Endothelial cell of umbilical vein (primary cell): Measurements from ENCODE around the gene TMEM129. TPM values are rescaled to one million over a fixed set of nuclear protein-coding genes. Genes with fewer than 3 reads are reported as not detected.

Source experiments
- BruUV-seq: library from RNA; stranded (reverse); fragments of 400-500 nt; replicated peaks from 2 replicates; lab custom pipeline; 2021; lab: Mats Ljungman, UMichigan
- CTCF ChIA-PET: fragments of 300-600, 350-600 bp; sonication (Branson Sonifier 250); formaldehyde crosslinking; loops from one replicate; lab custom pipeline; 2021; ENCODE audit warnings: antibody characterized with exemption, inconsistent platforms; lab: Charles Lee
- POLR2A ChIA-PET: fragments of 300-600, 350-600 bp; sonication (Branson Sonifier 250); formaldehyde crosslinking; loops from one replicate; lab custom pipeline; 2021; ENCODE audit warnings: antibody characterized with exemption, inconsistent platforms; lab: Charles Lee
- DNase-seq: peaks from one replicate; pipeline ENCODE4 v3.0.0-alpha.2; 2011; ENCODE audit warnings: low read depth, low spot score
- FAIRE-seq: peaks from 2 replicates; lab custom pipeline; 2011; peaks lifted over from hg19 to GRCh38; lab: Jason Lieb, UNC
- H2AFZ ChIP-seq: 2 replicates; pipeline ENCODE4 v1.6.0; 2012; ENCODE audit warnings: low read depth, low read length, control low read depth, inconsistent platforms
- H3K27ac ChIP-seq: 2 replicates; pipeline ENCODE4 v1.5.1; 2011; ENCODE audit warnings: low read depth, mild to moderate bottlenecking, control low read depth, low read length, moderate library complexity; ENCODE audit not compliant: insufficient read depth
- H3K27me3 ChIP-seq, 2 experiments: 2 replicates each; pipeline versions ENCODE4 v1.6.0 to v1.6.1; 2011; ENCODE audit warnings: low read length in 2 of 2, mixed read lengths in 1 of 2; ENCODE audit not compliant: control insufficient read depth in 2 of 2, insufficient read depth in 2 of 2
- H3K36me3 ChIP-seq, 2 experiments: 2 replicates in 1 of 2; 3 replicates in 1 of 2; pipeline ENCODE4 v1.5.1; 2011; ENCODE audit warnings: low read length in 2 of 2, mild to moderate bottlenecking in 1 of 2, moderate library complexity in 1 of 2; ENCODE audit not compliant: control insufficient read depth in 2 of 2, insufficient read depth in 2 of 2; ENCODE audit errors: extremely low read depth in 1 of 2
- H3K4me1 ChIP-seq: 3 replicates; pipeline ENCODE4 v1.5.1; 2011; ENCODE audit warnings: mild to moderate bottlenecking, low read length; ENCODE audit not compliant: control insufficient read depth, insufficient read depth; ENCODE audit errors: extremely low read depth
- H3K4me2 ChIP-seq: 2 replicates; pipeline ENCODE4 v1.6.1; 2011; ENCODE audit warnings: low read length, control low read depth, mixed read lengths; ENCODE audit not compliant: insufficient read depth
- H3K4me3 ChIP-seq, 3 experiments: fragments of 200-600 bp in 1 of 3; sonication (generic), shearing (Covaris generic) in 1 of 3; replicated peaks in 1 of 3; 2 replicates each; pipeline ENCODE4 v1.5.1; 2011 to 2016; ENCODE audit warnings: control low read depth in 3 of 3, low read length in 3 of 3, mild to moderate bottlenecking in 2 of 3, inconsistent platforms in 1 of 3, low read depth in 1 of 3, moderate library complexity in 1 of 3; ENCODE audit not compliant: insufficient read depth in 1 of 3
- H3K79me2 ChIP-seq: 2 replicates; pipeline ENCODE4 v1.6.0; 2012; ENCODE audit warnings: low read length, inconsistent platforms; ENCODE audit not compliant: control insufficient read depth, insufficient read depth
- H3K9ac ChIP-seq: replicated peaks from 2 replicates; pipeline ENCODE3; 2011; ENCODE audit warnings: low read length, control low read depth; ENCODE audit not compliant: insufficient read depth; ENCODE audit errors: extremely low read depth
- H3K9me1 ChIP-seq: replicated peaks from 3 replicates; pipeline ENCODE4 v1.6.0; 2011; ENCODE audit warnings: mild to moderate bottlenecking, low read length; ENCODE audit not compliant: control insufficient read depth, insufficient read depth; ENCODE audit errors: extremely low read depth
- H3K9me3 ChIP-seq: replicated peaks from 2 replicates; pipeline ENCODE4 v1.5.1; 2012; ENCODE audit warnings: low read length, inconsistent platforms; ENCODE audit not compliant: control insufficient read depth, insufficient read depth
- H4K20me1 ChIP-seq: replicated peaks from 2 replicates; pipeline ENCODE3; 2011; ENCODE audit warnings: mild to moderate bottlenecking, low read length; ENCODE audit not compliant: control insufficient read depth, insufficient read depth; ENCODE audit errors: extremely low read depth
- CTCF ChIP-seq, 2 donors: IDR thresholded peaks; 1 replicate in 1 of 2; 2 replicates in 1 of 2; pipeline ENCODE4 v1.5.1; 2011; ENCODE audit warnings: low read length in 2 of 2, mild to moderate bottlenecking in 2 of 2, moderate library complexity in 2 of 2, control low read depth in 1 of 2, inconsistent platforms in 1 of 2, low read depth in 1 of 2; ENCODE audit not compliant: insufficient read depth in 1 of 2; ENCODE audit errors: extremely low read depth in 1 of 2
- EZH2 ChIP-seq: IDR thresholded peaks from 2 replicates; pipeline ENCODE4 v1.6.1; 2012; ENCODE audit warnings: borderline replicate concordance, low read depth, mild to moderate bottlenecking, moderate library complexity, low read length, inconsistent platforms; ENCODE audit not compliant: severe bottlenecking
- FOS ChIP-seq: IDR thresholded peaks from 2 replicates; pipeline ENCODE4 v1.6.1; 2011; ENCODE audit warnings: mild to moderate bottlenecking, low read length, moderate library complexity, borderline replicate concordance; ENCODE audit not compliant: insufficient read depth
- GATA2 ChIP-seq: IDR thresholded peaks from 2 replicates; pipeline ENCODE4 v1.7.0; 2011; ENCODE audit warnings: low read depth, mild to moderate bottlenecking, moderate library complexity, mixed read lengths, low read length; ENCODE audit not compliant: insufficient read length, insufficient read depth
- JUN ChIP-seq: IDR thresholded peaks from 2 replicates; pipeline ENCODE4 v1.6.1; 2011; ENCODE audit warnings: borderline replicate concordance, low read depth; ENCODE audit not compliant: insufficient read length, insufficient read depth
- MAX ChIP-seq: IDR thresholded peaks from 2 replicates; pipeline ENCODE4 v1.6.1; 2011; ENCODE audit not compliant: insufficient read depth, insufficient read length
- MYC ChIP-seq: IDR thresholded peaks from one replicate; pipeline ENCODE4 v1.6.1; 2011; ENCODE audit warnings: mild to moderate bottlenecking, low read depth, low read length
- POLR2A ChIP-seq: IDR thresholded peaks from 2 replicates; pipeline ENCODE4 v1.6.1; 2012; ENCODE audit warnings: low read depth, mild to moderate bottlenecking, control low read depth, low read length
- POLR2AphosphoS5 ChIP-seq: IDR thresholded peaks from 2 replicates; pipeline ENCODE4 v1.6.1; 2012; ENCODE audit warnings: low read depth, mild to moderate bottlenecking, control low read depth, low read length, moderate library complexity; ENCODE audit not compliant: insufficient read depth
- dilution Hi-C: fragments of 300-500 bp; cut with MboI; formaldehyde crosslinking; loops from one replicate; pipeline ENCODE4 v1.15.0; 2019; ENCODE audit warnings: low sequenced_read_pairs; ENCODE audit not compliant: extremely low pct_ligation_motif_present
- intact Hi-C: fragments of 100-400 bp; cut with micrococcal nuclease; formaldehyde crosslinking; loops from one replicate; pipeline ENCODE4 v1.10.0; 2022
- polyA plus RNA-seq, 4 experiments: library from polyadenylated mRNA; depleted of rRNA in 3 of 4; stranded (reverse) in 3 of 4; unstranded in 1 of 4; fragments of >200 nt; gene quantifications; 2 replicates each; pipeline versions ENCODE4 v1.2.1 to v1.2.3, GENCODE V29; 2011 to 2012; ENCODE audit warnings: missing spikeins in 1 of 4
- total RNA-seq: library from RNA; stranded (reverse); gene quantifications from 2 replicates; pipeline ENCODE4 v1.2.3, GENCODE V29; 2021

Gene TMEM129
- total and polyA plus RNA-seq, 2 donors (not counting 3 experiments of a cell fraction or from before 2014, with no cell fraction given) = 23.2 to 33.2 TPM

GRCh38 chr4:1740021-1740545, 19.0 kb upstream of the TMEM129 start:
- BruUV-seq = no TSS peak
- dilution Hi-C loops = no loop called here
- no peak overlapping the region for H3K4me3 ChIP-seq
- peaks cover 2% of the 10 kb centered on the region for H3K79me2 ChIP-seq
- ChIA-PET CTCF (interaction anchor here (0.9 kb wide), 1 partner anchor 28 kb away, joined by 3 read pairs; no protein-coding TSS in a partner anchor), POLR2A (no interaction called here)
- H3K9ac ChIP-seq = no peak overlapping the region
- no peak for TF ChIP-seq CTCF (IDR thresholded peaks at IDR 0.05; ENCODE audit: extremely low read depth in 1 of 2, insufficient read depth in 1 of 2, low read depth in 1 of 2, low read length in 2 of 2)
- TF ChIP-seq FOS = no peak
- no peak for TF ChIP-seq MYC
- TF ChIP-seq EZH2 = no peak
- TF ChIP-seq GATA2 = no peak
- no peak for TF ChIP-seq POLR2A
- TF ChIP-seq POLR2AphosphoS5 = no peak
- TF ChIP-seq JUN = no peak
- TF ChIP-seq MAX = no peak
- H3K27ac ChIP-seq = no peak overlapping the region
- no peaks in the 10 kb centered on the region for H3K9me3 ChIP-seq
- intact Hi-C loops = no loop called here
- no peaks in the 10 kb centered on the region for H4K20me1 ChIP-seq
- no peak overlapping the region for H3K4me2 ChIP-seq
- FAIRE-seq (no peak), DNase-seq (no peak)
- peaks cover 21 to 49% of the 10 kb centered on the region in 2 experiments for H3K36me3 ChIP-seq
- no peak overlapping the region for H2AFZ ChIP-seq
- no peaks in the 10 kb centered on the region for H3K27me3 ChIP-seq
- H3K9me1 ChIP-seq = no peaks in the 10 kb centered on the region
- H3K4me1 ChIP-seq = no peaks in the 10 kb centered on the region
